IMR-90 (cell line): ENCODE data around the gene CDH23. TPM values are rescaled to one million over a fixed set of nuclear protein-coding genes. Genes with fewer than 3 reads are reported as not detected.

Source experiments
- ATAC-seq: fragments of 200-7000 bp; cut with Tn5 transposase; 2 replicates; pipeline ENCODE4 v1.9.1; 2020; ENCODE audit warnings: low read depth, mild to moderate bottlenecking, moderate library complexity
- BruUV-seq: library from RNA; stranded (reverse); fragments of 400-500 nt; replicated peaks from 2 replicates; lab custom pipeline; 2021; lab: Mats Ljungman, UMichigan
- CTCF ChIA-PET: fragments of 300-600 bp; formaldehyde crosslinking; extraction: SDS; loops from one replicate; lab custom pipeline; 2021; ENCODE audit warnings: antibody characterized with exemption; lab: Yijun Ruan, JAX
- POLR2A ChIA-PET: fragments of 300-600 bp; sonication (Branson Sonifier 250); formaldehyde crosslinking; loops from one replicate; lab custom pipeline; 2022; ENCODE audit warnings: antibody characterized with exemption; ENCODE audit not compliant: unreplicated experiment; lab: Charles Lee
- DNase-seq: peaks from one replicate; pipeline ENCODE4 v3.0.0; 2013
- H2AFZ ChIP-seq: replicated peaks from 2 replicates; pipeline ENCODE3; 2013; ENCODE audit warnings: low read length, mild to moderate bottlenecking; ENCODE audit not compliant: poor library complexity
- H2AK5ac ChIP-seq: 2 replicates; pipeline ENCODE4 v1.6.1; 2013; ENCODE audit warnings: low read depth, low read length, inconsistent platforms
- H2AK9ac ChIP-seq: replicated peaks from 2 replicates; pipeline ENCODE3; 2013; ENCODE audit warnings: mild to moderate bottlenecking, low read depth, low read length, moderate library complexity; ENCODE audit not compliant: poor library complexity
- H2BK120ac ChIP-seq: 2 replicates; pipeline ENCODE4 v1.6.1; 2013; ENCODE audit warnings: low read depth, low read length, inconsistent platforms
- H2BK15ac ChIP-seq: 3 replicates; pipeline ENCODE4 v1.6.1; 2013; ENCODE audit warnings: low read depth, low read length, inconsistent platforms
- H2BK20ac ChIP-seq: 2 replicates; pipeline ENCODE4 v1.6.1; 2013; ENCODE audit warnings: low read depth, mild to moderate bottlenecking, inconsistent platforms, low read length, moderate library complexity
- H2BK5ac ChIP-seq: 2 replicates; pipeline ENCODE4 v1.6.1; 2013; ENCODE audit warnings: mild to moderate bottlenecking, low read depth, low read length, inconsistent platforms; ENCODE audit not compliant: poor library complexity, severe bottlenecking
- H3K14ac ChIP-seq: replicated peaks from 2 replicates; pipeline ENCODE4 v1.6.1; 2013; ENCODE audit warnings: low read depth, low read length, inconsistent platforms
- H3K18ac ChIP-seq: 2 replicates; pipeline ENCODE4 v1.6.1; 2013; ENCODE audit warnings: low read depth, low read length, control low read depth
- H3K23ac ChIP-seq: 2 replicates; pipeline ENCODE4 v1.6.1; 2013; ENCODE audit warnings: low read depth, low read length, inconsistent platforms
- H3K27ac ChIP-seq: 2 replicates; pipeline ENCODE4 v1.5.1; 2013; ENCODE audit warnings: mild to moderate bottlenecking, control low read depth, low read length; ENCODE audit not compliant: insufficient read depth
- H3K27me3 ChIP-seq: 2 replicates; pipeline ENCODE4 v1.6.1; 2013; ENCODE audit warnings: low read length; ENCODE audit not compliant: control insufficient read depth, insufficient read depth
- H3K36me3 ChIP-seq: 2 replicates; pipeline ENCODE4 v1.6.1; 2013; ENCODE audit warnings: low read length, mixed read lengths; ENCODE audit not compliant: control insufficient read depth, insufficient read depth
- H3K4ac ChIP-seq: 2 replicates; pipeline ENCODE4 v1.6.1; 2013; ENCODE audit warnings: low read depth, low read length, inconsistent platforms
- H3K4me1 ChIP-seq: 2 replicates; pipeline ENCODE4 v1.6.1; 2013; ENCODE audit warnings: low read length, mixed read lengths; ENCODE audit not compliant: control insufficient read depth, insufficient read depth
- H3K4me2 ChIP-seq: 2 replicates; pipeline ENCODE4 v1.6.1; 2013; ENCODE audit warnings: low read depth, mild to moderate bottlenecking, control low read depth, low read length, moderate library complexity
- H3K4me3 ChIP-seq: 2 replicates; pipeline ENCODE4 v1.5.1; 2013; ENCODE audit warnings: low read depth, mild to moderate bottlenecking, control low read depth, low read length, moderate library complexity; ENCODE audit not compliant: insufficient read depth
- H3K56ac ChIP-seq: 2 replicates; pipeline ENCODE4 v1.6.1; 2013; ENCODE audit warnings: low read length, inconsistent platforms; ENCODE audit not compliant: insufficient read depth; ENCODE audit errors: extremely low read depth
- H3K79me1 ChIP-seq, 2 experiments: 2 replicates each; pipeline ENCODE4 v1.6.1; 2013; ENCODE audit warnings: low read length in 2 of 2, inconsistent platforms in 1 of 2, low read depth in 1 of 2
- H3K9ac ChIP-seq: 2 replicates; pipeline ENCODE4 v1.6.1; 2013; ENCODE audit warnings: low read depth, low read length, control low read depth
- H3K9me1 ChIP-seq: 2 replicates; pipeline ENCODE4 v1.6.1; 2013; ENCODE audit warnings: low read length, inconsistent platforms; ENCODE audit not compliant: insufficient read depth
- H3K9me3 ChIP-seq: 2 replicates; pipeline ENCODE4 v1.6.1; 2013; ENCODE audit warnings: low read length; ENCODE audit not compliant: control insufficient read depth, insufficient read depth
- H4K20me1 ChIP-seq: 2 replicates; pipeline ENCODE4 v1.6.1; 2013; ENCODE audit warnings: low read length, inconsistent platforms; ENCODE audit not compliant: insufficient read depth
- H4K5ac ChIP-seq: 2 replicates; pipeline ENCODE4 v1.6.1; 2013; ENCODE audit warnings: mild to moderate bottlenecking, low read depth, low read length, control low read depth
- H4K8ac ChIP-seq, 2 experiments: 2 replicates each; pipeline ENCODE4 v1.6.1; 2013; ENCODE audit warnings: low read depth in 2 of 2, low read length in 2 of 2, control low read depth in 1 of 2, inconsistent platforms in 1 of 2
- H4K91ac ChIP-seq: 2 replicates; pipeline ENCODE4 v1.6.1; 2013; ENCODE audit warnings: low read depth, low read length, inconsistent platforms; ENCODE audit not compliant: insufficient read depth
- CEBPB ChIP-seq: IDR thresholded peaks from 2 replicates; pipeline ENCODE4 v1.6.1; 2012; ENCODE audit warnings: low read depth, low read length, improper control_type of control experiment
- CHD1 ChIP-seq: IDR thresholded peaks from 2 replicates; pipeline ENCODE4 v1.6.1; 2012; ENCODE audit warnings: low read depth, low read length, improper control_type of control experiment
- FOS ChIP-seq: fragments of 150-350 bp; IDR thresholded peaks from 2 replicates; pipeline ENCODE4 v1.6.1; 2016; ENCODE audit warnings: low read depth, low read length
- MAFK ChIP-seq: IDR thresholded peaks from 2 replicates; pipeline ENCODE4 v1.6.1; 2012; ENCODE audit warnings: low read depth, low read length, improper control_type of control experiment
- MXI1 ChIP-seq: IDR thresholded peaks from 2 replicates; pipeline ENCODE4 v1.6.1; 2012; ENCODE audit warnings: low read depth, mild to moderate bottlenecking, low read length, moderate library complexity, borderline replicate concordance
- POLR2A ChIP-seq: IDR thresholded peaks from 2 replicates; pipeline ENCODE4 v1.6.1; 2012; ENCODE audit warnings: mild to moderate bottlenecking, low read depth, low read length
- RAD21 ChIP-seq: IDR thresholded peaks from 2 replicates; pipeline ENCODE4 v1.6.1; 2012; ENCODE audit warnings: low read length, improper control_type of control experiment
- SMC3 ChIP-seq: fragments of 150-350 bp; IDR thresholded peaks from 2 replicates; pipeline ENCODE4 v1.6.1; 2016; ENCODE audit warnings: low read depth, mild to moderate bottlenecking, antibody characterized with exemption, low read length, moderate library complexity
- WGBS, 2 experiments: methylation state at CpG; one replicate each; pipeline versions ENCODE4 v1.1.5 to v1.1.7; 2013; ENCODE audit warnings: missing lambda C conversion rate in 2 of 2; ENCODE audit not compliant: insufficient read length in 1 of 2; ENCODE audit errors: extremely low coverage in 2 of 2; 5-methylcytosine and 5-hydroxymethylcytosine counted together
- dilution Hi-C: fragments of 300-500 bp; cut with HindIII; formaldehyde crosslinking; loops from one replicate; pipeline ENCODE4 v1.14.3; 2018; ENCODE audit warnings: low sequenced_read_pairs; ENCODE audit not compliant: unreplicated experiment
- in situ Hi-C: fragments of 300-500 bp; cut with MboI; formaldehyde crosslinking; loops from 3 replicates; pipeline ENCODE4 v1.14.3; 2019; ENCODE audit warnings: low sequenced_read_pairs, inconsistent platforms, mixed read lengths
- intact Hi-C: fragments of 100-400 bp; cut with micrococcal nuclease; formaldehyde crosslinking; loops from 2 replicates; pipeline ENCODE4 v1.10.0; 2022
- polyA plus RNA-seq, 3 experiments: library from polyadenylated mRNA; depleted of rRNA; stranded (reverse); fragments of >200 nt; gene quantifications; 2 replicates each; pipeline ENCODE4 v1.2.3, GENCODE V29; 2012; ENCODE audit warnings: low replicate concordance in 1 of 3
- total RNA-seq: library from RNA; depleted of rRNA; stranded (reverse); fragments of >200 nt; gene quantifications from 2 replicates; pipeline ENCODE4 v1.2.3, GENCODE V29; 2012
- TF ChIP-seq, protein P1 (sequence below): fragments of 150-350 bp; IDR thresholded peaks from 2 replicates; pipeline ENCODE4 v1.6.1; 2016; ENCODE audit warnings: low read depth, mild to moderate bottlenecking, low read length, moderate library complexity, borderline replicate concordance

Gene CDH23
- total and polyA plus RNA-seq, 2 of the 4 experiments (the other 2 are of a cell fraction): under 0.01 to 0.03 TPM

- no peak for TF ChIP-seq CEBPB
These were observed 193.2 kb downstream of the CDH23 start (continued) for GRCh38 chr10:71589617-71590551.

- whole genome bisulfite sequencing, 2 experiments: 15% methylated on average over 2 of the region's 10 CpGs; no CpG with 5 or more reads in 1 of the 2 experiments
- no peak overlapping the region for H2BK5ac ChIP-seq
- ChIA-PET CTCF (no interaction called here), POLR2A (no interaction called here)
- dilution Hi-C loops (no loop called here), intact Hi-C loops (no loop called here), in situ Hi-C loops (no loop called here)
- no peak overlapping the region for H2BK15ac ChIP-seq
- TF ChIP-seq FOS: no peak
- no peak for TF ChIP-seq MAFK
- TF ChIP-seq RAD21: no peak
- TF ChIP-seq, protein P1, sequence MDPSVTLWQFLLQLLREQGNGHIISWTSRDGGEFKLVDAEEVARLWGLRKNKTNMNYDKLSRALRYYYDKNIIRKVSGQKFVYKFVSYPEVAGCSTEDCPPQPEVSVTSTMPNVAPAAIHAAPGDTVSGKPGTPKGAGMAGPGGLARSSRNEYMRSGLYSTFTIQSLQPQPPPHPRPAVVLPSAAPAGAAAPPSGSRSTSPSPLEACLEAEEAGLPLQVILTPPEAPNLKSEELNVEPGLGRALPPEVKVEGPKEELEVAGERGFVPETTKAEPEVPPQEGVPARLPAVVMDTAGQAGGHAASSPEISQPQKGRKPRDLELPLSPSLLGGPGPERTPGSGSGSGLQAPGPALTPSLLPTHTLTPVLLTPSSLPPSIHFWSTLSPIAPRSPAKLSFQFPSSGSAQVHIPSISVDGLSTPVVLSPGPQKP: no peak
- no peak for TF ChIP-seq POLR2A
- TF ChIP-seq CHD1: no peak
- TF ChIP-seq SMC3: no peak
- TF ChIP-seq MXI1: no peak
- H3K9ac ChIP-seq: no peak overlapping the region
- no peak overlapping the region for H3K56ac ChIP-seq
- no peak overlapping the region for H3K4me2 ChIP-seq
- no peak overlapping the region for H3K14ac ChIP-seq
- H3K36me3 ChIP-seq: no peaks in the 10 kb centered on the region
- H3K4me1 ChIP-seq: no peaks in the 10 kb centered on the region
- H4K20me1 ChIP-seq: no peaks in the 10 kb centered on the region
- no peak overlapping the region for H4K91ac ChIP-seq
- no peak overlapping the region for H3K4me3 ChIP-seq
- H2AK9ac ChIP-seq: no peak overlapping the region
- no peak overlapping the region for H3K4ac ChIP-seq
- no peak overlapping the region for H3K18ac ChIP-seq
- H3K23ac ChIP-seq: no peak overlapping the region
- ATAC-seq (no peak), DNase-seq (no peak)
- no peak overlapping the region for H3K27ac ChIP-seq
- no peak overlapping the region for H4K5ac ChIP-seq
- no peaks in the 10 kb centered on the region for H3K9me1 ChIP-seq
- H2AFZ ChIP-seq: no peak overlapping the region
- H4K8ac ChIP-seq: no peak overlapping the region
- no peak overlapping the region for H2AK5ac ChIP-seq
- H2BK120ac ChIP-seq: no peak overlapping the region
- no TSS peak for BruUV-seq
- no peak overlapping the region for H2BK20ac ChIP-seq
- H3K79me1 ChIP-seq: no peaks in the 10 kb centered on the region
- no peaks in the 10 kb centered on the region for H3K9me3 ChIP-seq
- H3K27me3 ChIP-seq: peaks cover 29% of the 10 kb centered on the region
These were observed 194.1 kb downstream of the CDH23 start for GRCh38 chr10:71590781-71591350.
